Spleen (tissue), 7 donors: ENCODE results near the gene APOBEC3G.

Source experiments
- POLR2A ChIP-seq, 3 donors: fragments of 450-650 bp; IDR thresholded peaks; one replicate each; pipeline ENCODE4 v1.5.1; 2017; ENCODE audit warnings: antibody characterized with exemption in 3 of 3, mild to moderate bottlenecking in 1 of 3
- POLR2AphosphoS5 ChIP-seq, 3 donors: sonication (generic); formaldehyde crosslinking; IDR thresholded peaks; one replicate each; pipeline ENCODE4 v1.5.1; 2017; ENCODE audit warnings: antibody characterized with exemption in 3 of 3
- TF ChIP-seq, protein P1 (sequence below), 11 experiments: fragments of 200-600 bp in 7 of 11; fragments of 450-650 bp in 4 of 11; sonication (generic) in 4 of 11; IDR thresholded peaks in 8 of 11; conservative IDR thresholded peaks in 3 of 11; 1 replicate in 7 of 11; 2 replicates in 4 of 11; pipeline versions ENCODE4 v1.4.0 to v1.8.0; 2016 to 2021; ENCODE audit warnings: antibody characterized with exemption in 11 of 11, inconsistent platforms in 4 of 11, mild to moderate bottlenecking in 1 of 11
- donor health status: DM: no; HTN: no; CAD: no; lungs with moderate emphysema.
- donor health status: DM: no; HTN: no; CAD: no.
- donor health status: DM: no; HTN: no; CAD: no.

GRCh38 chr22:39115570-39115969, 38.5 kb downstream of the APOBEC3G start:
- no peak for TF ChIP-seq POLR2A (IDR thresholded peaks at IDR 0.05)
- TF ChIP-seq, protein P1, sequence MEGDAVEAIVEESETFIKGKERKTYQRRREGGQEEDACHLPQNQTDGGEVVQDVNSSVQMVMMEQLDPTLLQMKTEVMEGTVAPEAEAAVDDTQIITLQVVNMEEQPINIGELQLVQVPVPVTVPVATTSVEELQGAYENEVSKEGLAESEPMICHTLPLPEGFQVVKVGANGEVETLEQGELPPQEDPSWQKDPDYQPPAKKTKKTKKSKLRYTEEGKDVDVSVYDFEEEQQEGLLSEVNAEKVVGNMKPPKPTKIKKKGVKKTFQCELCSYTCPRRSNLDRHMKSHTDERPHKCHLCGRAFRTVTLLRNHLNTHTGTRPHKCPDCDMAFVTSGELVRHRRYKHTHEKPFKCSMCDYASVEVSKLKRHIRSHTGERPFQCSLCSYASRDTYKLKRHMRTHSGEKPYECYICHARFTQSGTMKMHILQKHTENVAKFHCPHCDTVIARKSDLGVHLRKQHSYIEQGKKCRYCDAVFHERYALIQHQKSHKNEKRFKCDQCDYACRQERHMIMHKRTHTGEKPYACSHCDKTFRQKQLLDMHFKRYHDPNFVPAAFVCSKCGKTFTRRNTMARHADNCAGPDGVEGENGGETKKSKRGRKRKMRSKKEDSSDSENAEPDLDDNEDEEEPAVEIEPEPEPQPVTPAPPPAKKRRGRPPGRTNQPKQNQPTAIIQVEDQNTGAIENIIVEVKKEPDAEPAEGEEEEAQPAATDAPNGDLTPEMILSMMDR (IDR thresholded peaks at IDR 0.05 in 8 of 11, conservative IDR thresholded peaks at IDR 0.05 in 3 of 11): no peak
- no peak for TF ChIP-seq POLR2AphosphoS5 (IDR thresholded peaks at IDR 0.05)
